Umbilical cord (tissue), 2 donors: ENCODE measurements around the gene MED20. TPM values are rescaled to one million over a fixed set of nuclear protein-coding genes. Genes with fewer than 3 reads are reported as not detected.

Experiments
- DNase-seq: peaks from one replicate; pipeline ENCODE4 v3.0.0-alpha.2; 2015; ENCODE audit warnings: low spot score
- total RNA-seq: library from RNA; depleted of rRNA; stranded (reverse); fragments of >200 nt; gene quantifications from one replicate; pipeline ENCODE4 v1.2.3, GENCODE V29; 2014; ENCODE audit warnings: low replicate concordance; ENCODE audit not compliant: insufficient read depth

MED20 gene
- total RNA-seq, 1 donor from 2014 or later: 15.2 TPM

GRCh38 chr6:41914343-41914742 lies 6.6 kb downstream of the MED20 start:
- DNase-seq: no peak

- no peak for DNase-seq
These were observed 11.2 kb downstream of the MED20 start for GRCh38 chr6:41909727-41910126.

GRCh38 chr6:41901882-41902519 lies 18.9 kb downstream of the MED20 start:
- DNase-seq: no peak

GRCh38 chr6:41900861-41901260 lies 20.1 kb downstream of the MED20 start:
- no peak for DNase-seq

GRCh38 chr6:41896281-41896680 lies 24.7 kb downstream of the MED20 start:
- DNase-seq: no peak

- DNase-seq: peak; percentile 89
These were observed 25.4 kb downstream of the MED20 start, which contains the start of gene USP49 for GRCh38 chr6:41895300-41896233. TSS of gene USP49 (minus strand) at chr6:41895375. CDS start at chr6:41806983, 88,392 bp downstream.

GRCh38 chr6:41894366-41895299 lies 26.3 kb downstream of the MED20 start:
- DNase-seq: peak; percentile 19

- DNase-seq: no peak
These were observed 27.9 kb downstream of the MED20 start for GRCh38 chr6:41892921-41893564.

GRCh38 chr6:41887331-41887751 lies 33.6 kb downstream of the MED20 start:
- DNase-seq: no peak

GRCh38 chr6:41885930-41886329 lies 35.0 kb downstream of the MED20 start:
- no peak for DNase-seq

GRCh38 chr6:41884957-41885356 lies 36.0 kb downstream of the MED20 start:
- no peak for DNase-seq

GRCh38 chr6:41881506-41881905 lies 39.4 kb downstream of the MED20 start:
- DNase-seq: no peak

GRCh38 chr6:41878961-41879405 lies 42.0 kb downstream of the MED20 start:
- DNase-seq: no peak

GRCh38 chr6:41878246-41878645 lies 42.7 kb downstream of the MED20 start:
- no peak for DNase-seq

- DNase-seq: no peak
These were observed 43.8 kb downstream of the MED20 start for GRCh38 chr6:41877051-41877680.

- no peak for DNase-seq
These were observed 46.2 kb downstream of the MED20 start for GRCh38 chr6:41874741-41875140.

GRCh38 chr6:41872147-41872546 lies 48.8 kb downstream of the MED20 start:
- DNase-seq: no peak

- DNase-seq: no peak
These were observed 49.2 kb downstream of the MED20 start for GRCh38 chr6:41871691-41872090.

GRCh38 chr6:41859356-41859755 lies 61.6 kb downstream of the MED20 start:
- no peak for DNase-seq

- DNase-seq: no peak
These were observed 62.2 kb downstream of the MED20 start for GRCh38 chr6:41858703-41859102.
